CD4-positive, alpha-beta T cell treated with Interleukin-4 for 4 hours (primary cell): Measurements from ENCODE around the gene SLIRP.
"Not testable (repeated sequence)": the region's sequence is repeated elsewhere in the genome, so short reads cannot be mapped to it uniquely, and the experiment has no call there.

Experiments
- DNase-seq: peaks from one replicate; pipeline ENCODE4 v3.0.0-alpha.2; 2020

Gene SLIRP

DNA sequence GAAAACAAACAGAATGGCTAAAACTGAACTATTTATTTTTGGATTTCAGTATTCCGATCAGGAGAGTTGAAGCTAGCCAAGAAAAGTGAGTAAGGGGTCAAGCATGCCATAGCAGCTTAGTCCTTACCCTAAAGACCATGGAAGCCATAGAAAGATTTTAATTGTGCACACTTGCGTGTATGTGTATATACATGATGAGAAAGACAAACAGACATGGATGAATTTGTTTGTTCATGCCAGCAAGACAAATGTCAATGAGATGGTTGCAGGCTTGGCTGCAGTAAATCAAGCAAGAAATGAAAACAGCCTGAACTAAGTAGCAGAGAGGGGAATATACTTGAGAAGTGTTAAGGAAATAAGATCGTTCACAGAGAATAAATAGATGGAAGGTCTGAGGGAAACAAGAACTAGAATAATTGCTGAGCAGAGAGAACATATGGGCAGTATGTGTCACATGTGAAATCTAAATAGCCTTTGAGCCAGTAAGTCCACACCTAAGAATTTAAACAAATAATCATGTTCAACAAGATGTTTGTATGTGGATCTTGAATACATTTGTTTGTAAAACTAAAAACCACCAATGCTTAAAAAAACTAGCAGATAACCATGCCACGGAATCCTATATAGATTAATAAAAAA lies 38.3 kb downstream of the SLIRP start:
- DNase-seq = no peak

DNA sequence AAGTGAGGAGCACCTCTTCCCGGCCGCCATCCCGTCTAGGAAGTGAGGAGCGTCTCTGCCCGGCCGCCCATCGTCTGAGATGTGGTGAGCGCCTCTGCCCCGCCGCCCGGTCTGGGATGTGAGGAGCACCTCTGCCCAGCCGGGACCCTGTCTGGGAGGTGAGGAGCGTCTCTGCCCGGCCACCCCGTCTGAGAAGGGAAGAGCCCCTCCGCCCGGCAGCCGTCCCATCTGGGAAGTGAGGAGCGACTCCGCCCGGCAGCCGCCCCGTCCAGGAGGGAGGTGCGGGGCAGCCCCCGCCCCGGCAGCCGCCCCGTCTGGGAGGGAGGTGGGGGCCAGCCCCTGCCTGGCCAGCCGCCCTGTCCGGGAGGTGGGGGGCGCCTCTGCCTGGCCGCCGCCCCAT lies 39.5 kb downstream of the SLIRP start:
- DNase-seq = not testable (repeated sequence)

DNA sequence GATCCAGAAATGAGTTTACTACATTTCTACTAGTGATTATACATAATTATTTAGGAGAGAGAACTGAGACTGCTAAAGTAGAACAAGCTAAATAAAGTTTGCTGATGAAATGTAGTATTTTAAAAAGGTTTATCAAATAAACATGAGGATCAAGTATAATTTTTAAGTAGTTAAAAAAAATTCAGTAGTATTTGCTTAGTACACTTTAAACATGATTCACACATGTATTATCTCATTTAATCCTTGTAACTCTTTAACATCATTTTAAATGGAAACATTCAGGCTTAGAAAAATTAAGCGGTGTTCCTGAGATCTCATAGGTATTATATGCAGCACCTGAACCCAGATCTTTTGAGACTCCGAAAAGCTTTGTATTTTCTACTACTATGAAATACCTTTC lies 44.4 kb downstream of the SLIRP start:
- DNase-seq = no peak

DNA sequence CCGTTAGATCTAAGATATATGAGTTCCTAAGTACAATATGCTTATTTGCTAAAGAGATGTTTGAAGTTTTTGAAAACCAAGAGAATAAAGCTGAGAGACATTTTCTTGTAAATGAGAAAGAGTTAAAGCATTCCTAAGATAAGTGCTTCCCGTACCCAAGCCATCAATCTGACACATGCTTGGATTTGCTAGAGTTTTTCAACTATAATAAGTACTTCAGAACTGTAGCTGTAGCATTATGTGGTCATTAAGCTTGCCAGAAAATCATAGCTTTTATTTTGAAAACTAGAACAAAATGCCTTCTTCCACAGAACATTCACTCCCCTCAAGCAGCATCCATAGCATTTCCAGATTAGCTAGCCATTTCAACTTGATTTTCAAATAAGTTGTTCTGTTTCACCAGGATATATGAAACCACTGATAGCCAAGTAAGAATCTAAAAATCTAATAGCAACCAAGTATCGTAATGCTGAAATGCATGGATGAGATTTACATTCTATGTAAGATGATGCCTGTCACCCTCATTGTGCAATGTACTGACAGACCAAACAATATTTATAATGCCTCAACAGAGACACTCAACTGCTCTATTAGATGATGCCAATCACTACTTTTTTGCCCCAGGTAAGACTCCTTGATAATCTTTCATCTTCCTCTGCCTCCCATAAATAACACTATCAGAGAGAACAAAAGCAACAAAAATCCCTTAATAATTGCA lies 45.1 kb downstream of the SLIRP start:
- DNase-seq = no peak

DNA sequence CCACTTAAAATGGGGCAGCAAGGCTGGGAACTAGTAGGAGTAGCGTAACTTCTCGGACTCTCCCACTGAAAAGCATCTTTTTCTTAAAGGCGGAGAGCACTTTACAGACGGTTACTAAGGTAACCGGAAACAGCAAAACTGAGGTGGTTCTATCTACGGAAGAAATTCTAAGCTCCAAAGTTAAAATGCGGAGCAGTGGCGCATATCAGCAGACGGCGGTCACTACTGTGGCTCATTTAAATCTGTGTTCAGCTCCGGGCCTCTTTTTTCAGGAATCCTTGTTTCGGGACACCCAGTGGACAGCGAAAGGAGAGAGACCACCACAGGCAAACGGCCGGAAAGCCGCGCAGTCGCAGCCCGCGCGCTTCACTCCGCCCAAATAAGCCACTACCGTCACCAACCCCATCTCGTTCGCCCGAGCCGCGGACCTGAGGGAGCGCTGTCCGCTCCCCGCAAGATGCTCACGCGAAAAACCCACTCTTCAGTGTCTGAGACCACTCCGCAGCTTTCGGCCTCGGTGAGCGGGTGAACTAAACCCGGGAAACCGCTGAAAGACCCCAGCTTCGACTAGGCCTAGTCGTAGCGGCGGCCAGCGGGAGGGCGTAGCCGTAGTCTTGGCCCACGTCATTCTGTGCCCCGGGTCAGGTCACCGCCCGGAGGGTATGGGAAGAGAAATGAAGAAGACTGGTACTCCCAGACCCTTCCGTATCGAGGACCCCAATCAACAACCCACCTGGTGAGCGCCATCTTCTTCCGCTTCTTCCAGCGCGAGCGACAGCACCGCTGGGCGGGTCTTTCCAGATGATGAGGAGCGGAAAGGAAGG lies 52.7 kb downstream of the SLIRP start, which contains the start of gene SNW1:
Gene SNW1 (minus strand): TSS at position 776 of the 824 bp plus-strand sequence. CDS start 29 bp downstream, at position 747.
- DNase-seq = peak; percentile 94

DNA sequence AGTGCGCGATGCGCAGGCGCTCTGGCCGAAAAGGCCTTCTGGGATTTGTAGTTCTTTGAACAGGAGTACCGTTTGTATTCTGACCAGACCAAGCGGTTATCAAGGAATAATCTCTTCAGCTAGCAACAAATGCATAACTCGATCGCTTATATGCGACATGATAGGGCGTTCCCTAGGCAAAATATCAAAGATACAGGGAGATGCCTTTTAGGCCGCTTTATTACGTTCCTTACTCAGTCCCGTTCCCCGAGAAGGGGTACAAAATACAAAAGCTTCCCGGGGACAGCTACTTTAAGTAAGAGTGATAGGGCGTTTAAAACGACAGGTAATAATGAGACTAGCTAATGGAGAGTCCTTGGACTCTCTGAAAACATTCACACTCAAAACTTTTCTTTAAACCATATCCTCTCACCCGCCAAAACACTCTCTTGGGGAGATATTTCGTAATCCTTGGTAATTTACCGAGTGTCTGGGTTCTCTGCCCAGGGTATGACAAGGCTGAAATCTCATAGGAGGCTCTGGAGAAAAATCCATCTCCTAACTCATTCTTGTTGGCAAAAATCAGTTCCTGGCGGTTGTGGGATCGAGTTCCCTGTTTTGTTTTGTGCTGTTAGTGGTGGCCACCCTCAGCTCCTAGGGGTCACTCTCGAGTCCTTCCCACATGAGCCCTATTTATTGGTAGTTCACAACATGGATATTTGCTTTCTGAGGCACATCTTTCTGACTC lies 53.5 kb downstream of the SLIRP start:
- no peak for DNase-seq

DNA sequence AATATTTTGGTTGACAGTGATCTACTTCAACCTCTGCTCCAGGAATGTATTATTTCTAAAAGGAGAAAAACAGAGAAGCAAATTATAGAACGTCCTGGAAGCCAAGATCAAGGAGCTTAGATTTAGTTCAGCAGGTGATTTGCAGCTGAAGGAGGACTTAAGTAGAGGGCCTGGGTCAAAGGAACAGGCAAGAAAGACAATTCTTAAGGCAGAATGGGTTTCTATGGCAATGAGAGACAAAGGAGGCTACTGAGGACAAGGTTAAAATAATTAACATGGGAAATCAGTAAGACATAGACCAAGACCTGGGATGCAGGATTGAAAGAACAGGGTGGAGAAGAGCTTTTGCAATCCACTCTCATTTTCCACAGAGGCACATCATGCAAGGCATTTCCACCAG lies 55.4 kb downstream of the SLIRP start:
- DNase-seq = no peak

DNA sequence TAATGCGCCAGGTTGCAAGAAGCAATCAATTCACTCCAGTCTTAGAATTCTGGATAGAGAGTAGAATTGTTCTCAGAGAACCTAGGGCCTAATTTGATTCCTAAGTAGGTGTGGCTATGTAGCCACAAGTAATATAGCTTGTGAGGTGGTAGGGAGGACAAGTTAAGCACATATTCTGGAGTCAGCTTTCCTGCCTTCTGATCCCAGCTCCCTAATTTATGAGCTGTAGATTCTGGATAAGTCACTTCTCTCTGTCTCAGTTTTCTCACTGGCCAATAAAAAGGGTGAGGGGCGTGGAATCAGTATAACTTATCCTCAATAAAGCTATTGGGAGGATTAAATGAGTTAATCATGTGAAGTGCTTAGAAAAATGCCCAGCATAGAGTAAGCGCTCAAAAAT lies 56.1 kb downstream of the SLIRP start:
- DNase-seq = no peak
